HepG2 (cell line): ENCODE results near the gene RAD17. TPM values are rescaled to one million over a fixed set of nuclear protein-coding genes. Genes with fewer than 3 reads are reported as not detected.

Experiments
- ATAC-seq: fragments of 200-7000 bp; cut with Tn5 transposase; 3 replicates; pipeline ENCODE4 v1.9.1; 2020; ENCODE audit warnings: mild to moderate bottlenecking, moderate library complexity
- BruUV-seq: library from RNA; stranded (reverse); fragments of 400-500 nt; replicated peaks from 2 replicates; lab custom pipeline; 2021; lab: Mats Ljungman, UMichigan
- CTCF ChIA-PET: fragments of 300-600 bp; formaldehyde crosslinking; extraction: SDS; loops from one replicate; lab custom pipeline; 2021; ENCODE audit warnings: low total read pairs, inconsistent platforms, low intra/inter-chr PET ratio; lab: Yijun Ruan, JAX
- POLR2A ChIA-PET: fragments of 350-600 bp; sonication (Branson Sonifier 250); formaldehyde crosslinking; loops from one replicate; lab custom pipeline; 2020; ENCODE audit warnings: antibody characterized with exemption, inconsistent platforms; lab: Yijun Ruan, JAX
- DNase-seq: peaks from one replicate; pipeline ENCODE4 v3.0.0-alpha.2; 2015; ENCODE audit warnings: low spot score
- FAIRE-seq: peaks from 3 replicates; lab custom pipeline; 2011; peaks lifted over from hg19 to GRCh38; lab: Jason Lieb, UNC
- H2AFZ ChIP-seq: one replicate; pipeline ENCODE4 v1.6.1; 2011; ENCODE audit warnings: low read length, inconsistent platforms
- H3K27ac ChIP-seq: fragments of 300-600 bp; 3 replicates; pipeline ENCODE4 v1.8.0; 2011; ENCODE audit warnings: mixed run types, mild to moderate bottlenecking, mixed read lengths, low read length, inconsistent platforms; ENCODE audit not compliant: insufficient read depth; ENCODE audit errors: extremely low read length
- H3K27me3 ChIP-seq, 2 experiments: fragments of 200-600 bp in 1 of 2; 2 replicates in 1 of 2; 3 replicates in 1 of 2; pipeline versions ENCODE4 v1.6.0 to v1.8.0; 2011; ENCODE audit warnings: low read length in 2 of 2, mild to moderate bottlenecking in 2 of 2, moderate library complexity in 2 of 2, inconsistent platforms in 1 of 2; ENCODE audit not compliant: insufficient read depth in 2 of 2, control insufficient read depth in 1 of 2
- H3K36me3 ChIP-seq, 2 experiments: fragments of 200-600 bp in 1 of 2; replicated peaks in 1 of 2; 2 replicates in 1 of 2; 3 replicates in 1 of 2; pipeline versions ENCODE4 v1.5.1 to v1.8.0; 2011; ENCODE audit warnings: low read length in 2 of 2, inconsistent platforms in 1 of 2; ENCODE audit not compliant: insufficient read depth in 2 of 2, control insufficient read depth in 1 of 2
- H3K4me1 ChIP-seq: 2 replicates; pipeline ENCODE4 v1.5.1; 2012; ENCODE audit warnings: low read length, inconsistent platforms; ENCODE audit not compliant: insufficient read depth
- H3K4me2 ChIP-seq: 2 replicates; pipeline ENCODE4 v1.6.0; 2011; ENCODE audit warnings: low read depth, low read length, inconsistent platforms
- H3K4me3 ChIP-seq, 3 experiments: fragments of 200-600 bp in 1 of 3; sonication (generic), shearing (Covaris generic) in 1 of 3; replicated peaks in 1 of 3; 2 replicates each; pipeline ENCODE4 v1.5.1; 2011 to 2016; ENCODE audit warnings: low read length in 3 of 3, inconsistent platforms in 2 of 3, low read depth in 2 of 3, mild to moderate bottlenecking in 2 of 3, control low read depth in 1 of 3, mixed read lengths in 1 of 3; ENCODE audit not compliant: insufficient read depth in 1 of 3
- H3K79me2 ChIP-seq: one replicate; pipeline ENCODE4 v1.6.1; 2011; ENCODE audit warnings: low read length, inconsistent platforms; ENCODE audit not compliant: insufficient read depth
- H3K9ac ChIP-seq: 2 replicates; pipeline ENCODE4 v1.6.0; 2011; ENCODE audit warnings: mild to moderate bottlenecking, low read depth, low read length, inconsistent platforms; ENCODE audit not compliant: insufficient read depth
- H3K9me3 ChIP-seq: 2 replicates; pipeline ENCODE4 v1.5.1; 2012; ENCODE audit warnings: mild to moderate bottlenecking, low read length
- H4K20me1 ChIP-seq: 2 replicates; pipeline ENCODE4 v1.6.0; 2011; ENCODE audit warnings: inconsistent platforms, mild to moderate bottlenecking, low read length, moderate library complexity; ENCODE audit not compliant: insufficient read depth
- CCAR2 ChIP-seq: fragments of 200-400 bp; formaldehyde crosslinking; optimal IDR thresholded peaks from 2 replicates; pipeline ENCODE3; 2018; ENCODE audit warnings: low read depth, mild to moderate bottlenecking, low read length, moderate library complexity
- DPF2 ChIP-seq: sonication (generic); formaldehyde crosslinking; IDR thresholded peaks from 2 replicates; pipeline ENCODE4 v1.4.0; 2020; ENCODE audit warnings: mild to moderate bottlenecking, low read depth, missing genetic modification reagents, borderline replicate concordance
- HMGA1 ChIP-seq: sonication (generic); formaldehyde crosslinking; conservative IDR thresholded peaks from 2 replicates; pipeline ENCODE4 v1.4.0; 2020; ENCODE audit warnings: missing genetic modification reagents
- KLF6 ChIP-seq: IDR thresholded peaks from 2 replicates; pipeline ENCODE4 v1.8.0; 2016; ENCODE audit warnings: missing biosample characterization, missing genetic modification reagents
- MIER2 ChIP-seq: IDR thresholded peaks from 2 replicates; pipeline ENCODE4 v1.6.1; 2016; ENCODE audit warnings: missing biosample characterization, missing genetic modification reagents
- NFRKB ChIP-seq: fragments of 450-650 bp; IDR thresholded peaks from 2 replicates; pipeline ENCODE4 v1.6.1; 2017
- NRL ChIP-seq: sonication (generic); formaldehyde crosslinking; IDR thresholded peaks from 2 replicates; pipeline ENCODE4 v1.5.0; 2020; ENCODE audit warnings: missing genetic modification reagents, mild to moderate bottlenecking, moderate library complexity, borderline replicate concordance
- PRPF4 ChIP-seq: fragments of 200-400 bp; formaldehyde crosslinking; IDR thresholded peaks from 2 replicates; pipeline ENCODE4 v1.6.1; 2016; ENCODE audit warnings: low read length, low read depth; ENCODE audit not compliant: poor library complexity, severe bottlenecking
- SMARCE1 ChIP-seq: fragments of 450-650 bp; IDR thresholded peaks from 2 replicates; pipeline ENCODE4 v1.6.1; 2017; ENCODE audit warnings: borderline replicate concordance
- TBX3 ChIP-seq: fragments of 450-650 bp; IDR thresholded peaks from 2 replicates; pipeline ENCODE4 v1.6.1; 2017; ENCODE audit warnings: antibody characterized with exemption, mild to moderate bottlenecking, inconsistent platforms, borderline replicate concordance
- ZNF263 ChIP-seq: sonication (generic); formaldehyde crosslinking; IDR thresholded peaks from 2 replicates; pipeline ENCODE4 v1.4.0; 2020; ENCODE audit warnings: missing genetic modification reagents
- ZNF660 ChIP-seq: sonication (generic); formaldehyde crosslinking; IDR thresholded peaks from 2 replicates; pipeline ENCODE4 v1.5.1; 2020; ENCODE audit warnings: mild to moderate bottlenecking, low read depth, missing genetic modification reagents, borderline replicate concordance
- ZSCAN29 ChIP-seq: sonication (generic); formaldehyde crosslinking; conservative IDR thresholded peaks from 2 replicates; pipeline ENCODE4 v1.4.0; 2020; ENCODE audit warnings: mild to moderate bottlenecking, missing genetic modification reagents
- WGBS: methylation state at CpG from one replicate; pipeline ENCODE4 v1.1.6; 2017; ENCODE audit warnings: low lambda C conversion rate; 5-methylcytosine and 5-hydroxymethylcytosine counted together
- in situ Hi-C: cut with HindIII; loops from 2 replicates; pipeline ENCODE4 v1.10.0; 2017; ENCODE audit warnings: low pct_unique_long_range_greater_than_20kb; ENCODE audit not compliant: extremely low pct_ligation_motif_present
- intact Hi-C: fragments of 100-400 bp; cut with micrococcal nuclease; formaldehyde crosslinking; loops from one replicate; pipeline ENCODE4 v1.10.0; 2022; ENCODE audit not compliant: unreplicated experiment
- polyA plus RNA-seq, 8 experiments: library from polyadenylated mRNA; depleted of rRNA in 3 of 8; stranded (reverse) in 7 of 8; unstranded in 1 of 8; fragments of >200 nt; fragmentation: Illumina TruSeq in 4 of 8; extraction: Trizol in 4 of 8; gene quantifications; 2 replicates each; pipeline versions ENCODE4 v1.2.1 to v1.2.3, GENCODE V29; 2011 to 2016; ENCODE audit warnings: low read depth in 4 of 8, missing spikeins in 1 of 8, mixed read lengths in 1 of 8; ENCODE audit not compliant: insufficient read depth in 1 of 8
- total RNA-seq, 5 experiments: library from RNA; depleted of rRNA; stranded (reverse); fragments of >200 nt; fragmentation: Illumina TruSeq; extraction: Trizol; gene quantifications; 2 replicates each; pipeline ENCODE4 v1.2.3, GENCODE V29; 2016; ENCODE audit warnings: low read depth in 1 of 5
- TF ChIP-seq, protein P1 (sequence below): sonication (generic); formaldehyde crosslinking; conservative IDR thresholded peaks from 2 replicates; pipeline ENCODE4 v1.4.0; 2020; ENCODE audit warnings: mild to moderate bottlenecking, missing genetic modification reagents, moderate library complexity
- TF ChIP-seq, protein P2 (sequence below): sonication (generic); formaldehyde crosslinking; IDR thresholded peaks from 2 replicates; pipeline ENCODE4 v1.5.0; 2020; ENCODE audit warnings: mild to moderate bottlenecking, missing genetic modification reagents, borderline replicate concordance
- TF ChIP-seq, protein P3 (sequence below): sonication (generic); formaldehyde crosslinking; IDR thresholded peaks from 2 replicates; pipeline ENCODE4 v1.8.0; 2022; ENCODE audit warnings: mild to moderate bottlenecking, missing genetic modification reagents, moderate library complexity

Gene RAD17
- total and polyA plus RNA-seq, 2 of the 13 experiments (the other 11 are each of a cell fraction or from before 2014, with no cell fraction given) = 24.0 to 25.9 TPM

DNA sequence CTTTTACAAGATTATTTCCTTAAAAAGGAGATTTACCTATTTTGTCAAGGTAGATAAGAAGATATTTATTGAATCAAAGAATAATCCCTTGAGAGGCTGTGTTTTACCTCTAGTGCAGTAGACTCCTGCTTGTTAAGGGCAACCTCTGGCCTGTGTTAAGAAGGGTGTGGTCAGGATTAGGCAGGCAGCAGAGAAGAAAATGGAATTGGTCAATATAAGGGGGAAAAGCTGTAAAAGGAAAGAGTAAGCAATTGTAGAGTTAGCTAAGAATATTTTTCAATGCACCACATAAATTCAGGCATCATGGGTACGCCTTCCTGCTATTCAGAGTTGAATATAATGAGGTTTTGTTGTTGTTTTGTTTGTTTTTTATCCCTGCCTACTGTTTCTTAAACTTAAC, 43.3 kb upstream of the RAD17 start (continued):
- TF ChIP-seq, protein P1, sequence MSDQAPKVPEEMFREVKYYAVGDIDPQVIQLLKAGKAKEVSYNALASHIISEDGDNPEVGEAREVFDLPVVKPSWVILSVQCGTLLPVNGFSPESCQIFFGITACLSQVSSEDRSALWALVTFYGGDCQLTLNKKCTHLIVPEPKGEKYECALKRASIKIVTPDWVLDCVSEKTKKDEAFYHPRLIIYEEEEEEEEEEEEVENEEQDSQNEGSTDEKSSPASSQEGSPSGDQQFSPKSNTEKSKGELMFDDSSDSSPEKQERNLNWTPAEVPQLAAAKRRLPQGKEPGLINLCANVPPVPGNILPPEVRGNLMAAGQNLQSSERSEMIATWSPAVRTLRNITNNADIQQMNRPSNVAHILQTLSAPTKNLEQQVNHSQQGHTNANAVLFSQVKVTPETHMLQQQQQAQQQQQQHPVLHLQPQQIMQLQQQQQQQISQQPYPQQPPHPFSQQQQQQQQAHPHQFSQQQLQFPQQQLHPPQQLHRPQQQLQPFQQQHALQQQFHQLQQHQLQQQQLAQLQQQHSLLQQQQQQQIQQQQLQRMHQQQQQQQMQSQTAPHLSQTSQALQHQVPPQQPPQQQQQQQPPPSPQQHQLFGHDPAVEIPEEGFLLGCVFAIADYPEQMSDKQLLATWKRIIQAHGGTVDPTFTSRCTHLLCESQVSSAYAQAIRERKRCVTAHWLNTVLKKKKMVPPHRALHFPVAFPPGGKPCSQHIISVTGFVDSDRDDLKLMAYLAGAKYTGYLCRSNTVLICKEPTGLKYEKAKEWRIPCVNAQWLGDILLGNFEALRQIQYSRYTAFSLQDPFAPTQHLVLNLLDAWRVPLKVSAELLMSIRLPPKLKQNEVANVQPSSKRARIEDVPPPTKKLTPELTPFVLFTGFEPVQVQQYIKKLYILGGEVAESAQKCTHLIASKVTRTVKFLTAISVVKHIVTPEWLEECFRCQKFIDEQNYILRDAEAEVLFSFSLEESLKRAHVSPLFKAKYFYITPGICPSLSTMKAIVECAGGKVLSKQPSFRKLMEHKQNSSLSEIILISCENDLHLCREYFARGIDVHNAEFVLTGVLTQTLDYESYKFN (CRISPR knock-in tag) = no peak
- TF ChIP-seq, protein P2, sequence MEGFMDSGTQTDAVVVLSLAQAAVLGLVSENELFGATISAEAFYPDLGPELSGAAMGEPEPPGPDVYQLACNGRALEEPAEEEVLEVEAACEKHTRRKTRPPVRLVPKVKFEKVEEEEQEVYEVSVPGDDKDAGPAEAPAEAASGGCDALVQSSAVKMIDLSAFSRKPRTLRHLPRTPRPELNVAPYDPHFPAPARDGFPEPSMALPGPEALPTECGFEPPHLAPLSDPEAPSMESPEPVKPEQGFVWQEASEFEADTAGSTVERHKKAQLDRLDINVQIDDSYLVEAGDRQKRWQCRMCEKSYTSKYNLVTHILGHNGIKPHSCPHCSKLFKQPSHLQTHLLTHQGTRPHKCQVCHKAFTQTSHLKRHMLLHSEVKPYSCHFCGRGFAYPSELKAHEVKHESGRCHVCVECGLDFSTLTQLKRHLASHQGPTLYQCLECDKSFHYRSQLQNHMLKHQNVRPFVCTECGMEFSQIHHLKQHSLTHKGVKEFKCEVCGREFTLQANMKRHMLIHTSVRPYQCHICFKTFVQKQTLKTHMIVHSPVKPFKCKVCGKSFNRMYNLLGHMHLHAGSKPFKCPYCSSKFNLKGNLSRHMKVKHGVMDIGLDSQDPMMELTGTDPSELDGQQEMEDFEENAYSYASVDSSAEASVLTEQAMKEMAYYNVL (CRISPR knock-in tag) = no peak

DNA sequence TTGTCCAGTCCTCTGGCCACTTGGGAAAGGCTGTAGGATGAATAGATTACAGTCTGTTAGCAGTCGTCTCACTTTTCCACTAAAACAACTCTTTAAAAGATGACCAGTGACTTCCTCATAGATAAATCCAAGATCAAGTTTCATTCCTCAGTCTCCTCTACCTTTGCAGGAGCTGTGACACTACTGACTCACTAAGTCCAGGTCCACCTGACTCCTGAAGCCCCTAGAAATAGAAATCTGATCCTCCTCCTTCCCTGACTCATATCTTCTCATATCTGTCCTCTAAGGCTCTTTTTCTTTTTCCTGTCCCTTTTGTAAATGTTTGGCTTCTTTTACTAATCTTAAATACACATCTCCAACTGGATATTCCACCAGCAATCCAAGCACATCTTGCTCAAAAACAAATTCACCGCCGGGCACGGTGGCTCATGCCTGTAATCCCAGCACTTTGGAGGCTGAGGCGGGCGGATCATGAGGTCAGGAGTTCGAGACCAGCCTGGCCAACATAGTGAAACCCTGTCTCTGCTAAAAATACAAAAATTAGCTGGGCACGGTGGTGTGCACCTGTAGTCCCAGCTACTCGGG, 39.6 kb upstream of the RAD17 start:
- DNase-seq = no peak
- peaks cover 37% of the 10 kb centered on the region for H3K4me1 ChIP-seq
- no peaks in the 10 kb centered on the region for H3K9me3 ChIP-seq
- no peaks in the 10 kb centered on the region for H3K27me3 ChIP-seq
- WGBS = 79% methylated on average over 9 of the region's 9 CpGs
- no peak overlapping the region for H3K4me2 ChIP-seq
- H3K36me3 ChIP-seq = no peaks in the 10 kb centered on the region
- no TSS peak for BruUV-seq
- no peak overlapping the region for H2AFZ ChIP-seq
- no peak overlapping the region for H3K4me3 ChIP-seq
- no peak for FAIRE-seq
- H4K20me1 ChIP-seq = no peaks in the 10 kb centered on the region
- no peak for ATAC-seq
- in situ Hi-C loops (loop anchor here (10.0 kb wide), 2 partner anchors 55 to 235 kb away; partner anchors contain the start of gene SLC30A5), intact Hi-C loops (loop anchor here (5.0 kb wide), 2 partner anchors 163 to 288 kb away; partner anchors contain the start of gene CCNB1)
- ChIA-PET POLR2A (no interaction called here), CTCF (no interaction called here)
- H3K9ac ChIP-seq = no peak overlapping the region
- H3K27ac ChIP-seq = no peak overlapping the region
- no peaks in the 10 kb centered on the region for H3K79me2 ChIP-seq
- TF ChIP-seq SMARCE1 (no peak), ZNF263 (no peak), KLF6 (CRISPR knock-in tag) (no peak), ZSCAN29 (CRISPR knock-in tag) (no peak), ZNF660 (CRISPR knock-in tag) (no peak), NRL (CRISPR knock-in tag) (no peak), NFRKB (no peak), DPF2 (CRISPR knock-in tag) (no peak), CCAR2 (no peak), MIER2 (CRISPR knock-in tag) (no peak), HMGA1 (CRISPR knock-in tag) (no peak), PRPF4 (no peak), TBX3 (no peak)
- TF ChIP-seq, protein P3, sequence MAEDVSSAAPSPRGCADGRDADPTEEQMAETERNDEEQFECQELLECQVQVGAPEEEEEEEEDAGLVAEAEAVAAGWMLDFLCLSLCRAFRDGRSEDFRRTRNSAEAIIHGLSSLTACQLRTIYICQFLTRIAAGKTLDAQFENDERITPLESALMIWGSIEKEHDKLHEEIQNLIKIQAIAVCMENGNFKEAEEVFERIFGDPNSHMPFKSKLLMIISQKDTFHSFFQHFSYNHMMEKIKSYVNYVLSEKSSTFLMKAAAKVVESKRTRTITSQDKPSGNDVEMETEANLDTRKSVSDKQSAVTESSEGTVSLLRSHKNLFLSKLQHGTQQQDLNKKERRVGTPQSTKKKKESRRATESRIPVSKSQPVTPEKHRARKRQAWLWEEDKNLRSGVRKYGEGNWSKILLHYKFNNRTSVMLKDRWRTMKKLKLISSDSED (CRISPR knock-in tag) = no peak
